Stimulated activated effector memory CD8-positive, alpha-beta T cell treated with anti-CD3 and anti-CD28 coated beads, Interleukin-12 subunit alpha, Interleukin-12 subunit beta, amount 100 ng/mL, for 72 hours (primary cell): Measurements from ENCODE around the gene RFX1.
"Not testable (repeated sequence)": the region's sequence is repeated elsewhere in the genome, so short reads cannot be mapped to it uniquely, and the experiment has no call there.

Experiments used
- ATAC-seq: fragments of 150-1000 bp; cut with Tn5 transposase; 2 replicates; pipeline ENCODE4 v1.10.0; 2021
- DNase-seq, 2 donors: peaks; one replicate each; pipeline ENCODE4 v3.0.0; 2021 to 2022; ENCODE audit warnings: low spot score in 2 of 2
- H3K27ac Mint-ChIP-seq: one replicate; pipeline ENCODE4 v1.8.0; 2022; ENCODE audit warnings: mild to moderate bottlenecking, mixed read lengths
- H3K36me3 Mint-ChIP-seq: one replicate; pipeline ENCODE4 v1.8.0; 2022; ENCODE audit warnings: mild to moderate bottlenecking, mixed read lengths
- H3K4me1 Mint-ChIP-seq: one replicate; pipeline ENCODE4 v1.8.0; 2022; ENCODE audit warnings: mixed read lengths
- H3K4me3 Mint-ChIP-seq: one replicate; pipeline ENCODE4 v1.8.0; 2022; ENCODE audit warnings: mild to moderate bottlenecking, mixed read lengths
- H3K9me3 Mint-ChIP-seq: one replicate; pipeline ENCODE4 v1.8.0; 2022; ENCODE audit warnings: mixed read lengths

Gene RFX1

GRCh38 chr19:14035159-14035558, 29.0 kb upstream of the RFX1 start:
- not testable (repeated sequence) for H3K9me3 Mint-ChIP-seq, H3K27ac Mint-ChIP-seq, ATAC-seq, DNase-seq, H3K4me3 Mint-ChIP-seq
- H3K4me1 Mint-ChIP-seq = peaks cover 45% of the 10 kb centered on the region
- H3K36me3 Mint-ChIP-seq = peaks cover 86% of the 10 kb centered on the region

GRCh38 chr19:14033946-14034345, 27.8 kb upstream of the RFX1 start:
- Mint-ChIP-seq H3K36me3 (peaks cover 74% of the 10 kb centered on the region), H3K4me3 (no peak overlapping the region)
- DNase-seq = no peak

GRCh38 chr19:14031719-14032480, 25.8 kb upstream of the RFX1 start, which contains the start of gene IL27RA:
IL27RA (plus strand) TSS chr19:14031762; CDS start chr19:14031873, 111 bp downstream.
- peak within 1 kb of the TSS; percentile 96 for H3K27ac Mint-ChIP-seq
- peaks cover 54% of the 10 kb centered on the region for H3K36me3 Mint-ChIP-seq
- H3K4me3 Mint-ChIP-seq = peak within 1 kb of the TSS; percentile 96
- H3K9me3 Mint-ChIP-seq = no peaks in the 10 kb centered on the region
- peaks cover 35% of the 10 kb centered on the region for H3K4me1 Mint-ChIP-seq
- DNase-seq (peak; percentile 62 to 89), ATAC-seq (peak; percentile 84)

More at GRCh38 chr19:14033946-14034345, 27.8 kb upstream of the RFX1 start:
- Mint-ChIP-seq H3K9me3 (no peaks in the 10 kb centered on the region), H3K27ac (peak overlapping the region; percentile 59), H3K4me1 (peaks cover 45% of the 10 kb centered on the region)
- no peak for ATAC-seq

- peak overlapping the region; percentile 96 for H3K27ac Mint-ChIP-seq
- H3K4me3 Mint-ChIP-seq = peak overlapping the region; percentile 96
- H3K36me3 Mint-ChIP-seq = peaks cover 46% of the 10 kb centered on the region
- no peaks in the 10 kb centered on the region for H3K9me3 Mint-ChIP-seq
- ATAC-seq (no peak), DNase-seq (no peak)
- H3K4me1 Mint-ChIP-seq = peaks cover 33% of the 10 kb centered on the region
These were observed 25.0 kb upstream of the RFX1 start for GRCh38 chr19:14030997-14031718.

- H3K27ac Mint-ChIP-seq = peak overlapping the region; percentile 6
- DNase-seq (no peak), ATAC-seq (no peak)
- peaks cover 24% of the 10 kb centered on the region for H3K36me3 Mint-ChIP-seq
- H3K9me3 Mint-ChIP-seq = no peaks in the 10 kb centered on the region
- peaks cover 23% of the 10 kb centered on the region for H3K4me1 Mint-ChIP-seq
- H3K4me3 Mint-ChIP-seq = no peak overlapping the region
These were observed 22.8 kb upstream of the RFX1 start for GRCh38 chr19:14028901-14029300.

GRCh38 chr19:14027856-14028450, 21.8 kb upstream of the RFX1 start, which contains the start of gene RLN3:
RLN3 (plus strand) TSS chr19:14028148; CDS start chr19:14028205, 57 bp downstream.
- Mint-ChIP-seq H3K4me1 (peaks cover 20% of the 10 kb centered on the region), H3K9me3 (no peaks in the 10 kb centered on the region), H3K4me3 (no peak within 1 kb of the TSS), H3K36me3 (peaks cover 14% of the 10 kb centered on the region), H3K27ac (peak within 1 kb of the TSS; percentile 6)
- no peak for ATAC-seq
- DNase-seq = no peak

GRCh38 chr19:14026652-14027192, 20.6 kb upstream of the RFX1 start:
- not testable (repeated sequence) for H3K27ac Mint-ChIP-seq, H3K4me3 Mint-ChIP-seq, H3K36me3 Mint-ChIP-seq, DNase-seq, H3K4me1 Mint-ChIP-seq, ATAC-seq, H3K9me3 Mint-ChIP-seq

- no peak overlapping the region for H3K4me3 Mint-ChIP-seq
- no peaks in the 10 kb centered on the region for H3K36me3 Mint-ChIP-seq
- no peaks in the 10 kb centered on the region for H3K4me1 Mint-ChIP-seq
- no peaks in the 10 kb centered on the region for H3K9me3 Mint-ChIP-seq
- ATAC-seq = no peak
- H3K27ac Mint-ChIP-seq = peak overlapping the region; percentile 80
- no peak for DNase-seq
These were observed 17.5 kb upstream of the RFX1 start for GRCh38 chr19:14023404-14024235.

- Mint-ChIP-seq H3K4me1 (no peaks in the 10 kb centered on the region), H3K9me3 (no peaks in the 10 kb centered on the region), H3K36me3 (no peaks in the 10 kb centered on the region), H3K27ac (no peak overlapping the region), H3K4me3 (no peak overlapping the region)
- DNase-seq = no peak
- ATAC-seq = no peak
These were observed 16.3 kb upstream of the RFX1 start for GRCh38 chr19:14022469-14022868.

- DNase-seq (no peak), ATAC-seq (no peak)
- H3K4me3 Mint-ChIP-seq = no peak overlapping the region
- no peaks in the 10 kb centered on the region for H3K36me3 Mint-ChIP-seq
- H3K27ac Mint-ChIP-seq = no peak overlapping the region
- no peaks in the 10 kb centered on the region for H3K4me1 Mint-ChIP-seq
- H3K9me3 Mint-ChIP-seq = no peaks in the 10 kb centered on the region
These were observed 15.4 kb upstream of the RFX1 start for GRCh38 chr19:14021474-14021873.

GRCh38 chr19:14019739-14020138, 13.6 kb upstream of the RFX1 start:
- ATAC-seq, H3K4me3 Mint-ChIP-seq, H3K27ac Mint-ChIP-seq, H3K36me3 Mint-ChIP-seq, H3K4me1 Mint-ChIP-seq, H3K9me3 Mint-ChIP-seq, DNase-seq: not testable (repeated sequence)

- H3K9me3 Mint-ChIP-seq = no peaks in the 10 kb centered on the region
- H3K4me1 Mint-ChIP-seq = no peaks in the 10 kb centered on the region
- H3K27ac Mint-ChIP-seq = no peak overlapping the region
- no peak for ATAC-seq
- no peak for DNase-seq
- H3K36me3 Mint-ChIP-seq = no peaks in the 10 kb centered on the region
- no peak overlapping the region for H3K4me3 Mint-ChIP-seq
These were observed 13.0 kb upstream of the RFX1 start for GRCh38 chr19:14019100-14019499.

GRCh38 chr19:14015524-14016035, 9.5 kb upstream of the RFX1 start:
- H3K9me3 Mint-ChIP-seq = no peaks in the 10 kb centered on the region
- no peak overlapping the region for H3K27ac Mint-ChIP-seq
- H3K36me3 Mint-ChIP-seq = no peaks in the 10 kb centered on the region
- DNase-seq = no peak
- no peak overlapping the region for H3K4me3 Mint-ChIP-seq
- ATAC-seq = peak; percentile 24
- H3K4me1 Mint-ChIP-seq = no peaks in the 10 kb centered on the region

GRCh38 chr19:14012378-14012915, 6.3 kb upstream of the RFX1 start:
- Mint-ChIP-seq H3K36me3 (peaks cover 13% of the 10 kb centered on the region), H3K4me3 (no peak overlapping the region), H3K4me1 (no peaks in the 10 kb centered on the region), H3K27ac (no peak overlapping the region), H3K9me3 (no peaks in the 10 kb centered on the region)
- ATAC-seq = no peak
- DNase-seq = no peak
